PFSK-1 (cell line): ENCODE results near the gene TTLL5.

Source experiments
- POLR2AphosphoS5 ChIP-seq: IDR thresholded peaks from 2 replicates; pipeline ENCODE4 v1.6.1; 2012; ENCODE audit warnings: low read depth, mild to moderate bottlenecking, control low read depth, low read length, moderate library complexity
- REST ChIP-seq, 2 experiments: IDR thresholded peaks; 2 replicates each; pipeline versions ENCODE4 v1.6.1 to v1.8.0; 2011 to 2012; ENCODE audit warnings: low read depth in 2 of 2, low read length in 2 of 2, control low read depth in 1 of 2, inconsistent platforms in 1 of 2, mild to moderate bottlenecking in 1 of 2, moderate library complexity in 1 of 2; ENCODE audit not compliant: insufficient read depth in 1 of 2
- SIN3A ChIP-seq: IDR thresholded peaks from 2 replicates; pipeline ENCODE4 v1.6.1; 2012; ENCODE audit warnings: mild to moderate bottlenecking, low read length, moderate library complexity, borderline replicate concordance; ENCODE audit not compliant: insufficient read depth

GRCh38 chr14:75771595-75771994, 110.5 kb downstream of the TTLL5 start:
- TF ChIP-seq POLR2AphosphoS5 (no peak), SIN3A (no peak), REST (IDR thresholded peaks at IDR 0.05; ENCODE audit: insufficient read depth in 1 of 2, low read depth in 2 of 2, low read length in 2 of 2) (no peak)
